GM15510 (cell line): ENCODE measurements around the gene TACR2.

Experiments used
- POLR2A ChIP-seq: IDR thresholded peaks from 3 replicates; pipeline ENCODE4 v1.6.1; 2011; ENCODE audit warnings: borderline replicate concordance; ENCODE audit not compliant: insufficient read length; ENCODE audit errors: extremely low read depth

The TACR2 gene

DNA sequence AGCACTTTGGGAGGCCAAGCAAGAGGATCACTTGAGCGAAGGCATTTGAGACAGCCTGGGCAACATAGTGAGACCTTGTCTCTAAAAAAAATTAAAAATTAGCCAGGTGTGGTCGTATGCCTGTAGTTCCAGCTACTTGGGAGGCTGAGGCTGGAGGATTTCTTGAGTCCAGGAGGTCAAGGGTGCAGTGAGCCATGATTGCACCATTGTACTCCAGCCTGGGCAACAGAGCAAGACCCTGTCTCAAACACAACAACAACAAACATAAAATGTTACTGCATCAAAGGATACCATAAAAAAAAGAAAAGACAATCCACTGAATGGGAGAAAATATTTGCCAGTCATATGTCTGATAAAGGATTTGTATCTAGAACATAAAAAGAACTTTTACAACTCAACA lies 60.5 kb downstream of the TACR2 start:
- TF ChIP-seq POLR2A, result no peak

DNA sequence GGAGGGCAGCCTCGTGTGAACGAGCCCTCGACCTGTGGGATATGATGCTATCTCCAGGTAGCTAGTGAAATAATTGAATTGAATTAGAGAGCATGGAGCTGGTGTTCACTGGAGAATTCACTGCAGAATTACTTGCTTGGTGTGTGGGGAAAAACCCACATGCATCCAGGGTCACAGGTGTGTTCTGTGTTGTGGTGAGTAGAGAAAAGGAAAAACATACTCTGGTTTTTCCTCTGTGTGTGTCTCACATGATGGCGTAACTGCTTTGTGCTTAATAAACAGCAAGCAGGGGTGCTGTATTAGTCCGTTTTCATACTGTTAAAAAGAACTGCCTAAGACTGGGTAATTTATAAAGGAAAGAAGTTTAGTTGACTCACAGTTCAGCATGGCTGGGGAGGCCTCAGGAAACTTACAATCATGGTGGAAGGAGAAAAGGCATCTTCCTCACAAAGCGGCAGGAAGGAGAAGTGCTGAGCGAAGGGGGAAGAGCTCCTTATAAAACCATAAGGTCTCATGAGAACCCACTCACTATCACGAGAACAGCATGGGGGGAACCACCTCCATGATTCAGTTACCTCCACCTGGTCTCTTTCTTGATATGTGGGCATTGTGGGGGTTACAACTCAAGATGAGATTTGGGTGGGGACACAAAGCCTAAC lies 62.6 kb downstream of the TACR2 start:
- TF ChIP-seq POLR2A, result no peak
